Fibroblast of skin of scalp (primary cell): Measurements from ENCODE around the gene NFE2L3.

ENCODE experiments used
- DNase-seq: peaks from one replicate; pipeline ENCODE4 v3.0.0-alpha.2; 2013

Gene NFE2L3

DNA sequence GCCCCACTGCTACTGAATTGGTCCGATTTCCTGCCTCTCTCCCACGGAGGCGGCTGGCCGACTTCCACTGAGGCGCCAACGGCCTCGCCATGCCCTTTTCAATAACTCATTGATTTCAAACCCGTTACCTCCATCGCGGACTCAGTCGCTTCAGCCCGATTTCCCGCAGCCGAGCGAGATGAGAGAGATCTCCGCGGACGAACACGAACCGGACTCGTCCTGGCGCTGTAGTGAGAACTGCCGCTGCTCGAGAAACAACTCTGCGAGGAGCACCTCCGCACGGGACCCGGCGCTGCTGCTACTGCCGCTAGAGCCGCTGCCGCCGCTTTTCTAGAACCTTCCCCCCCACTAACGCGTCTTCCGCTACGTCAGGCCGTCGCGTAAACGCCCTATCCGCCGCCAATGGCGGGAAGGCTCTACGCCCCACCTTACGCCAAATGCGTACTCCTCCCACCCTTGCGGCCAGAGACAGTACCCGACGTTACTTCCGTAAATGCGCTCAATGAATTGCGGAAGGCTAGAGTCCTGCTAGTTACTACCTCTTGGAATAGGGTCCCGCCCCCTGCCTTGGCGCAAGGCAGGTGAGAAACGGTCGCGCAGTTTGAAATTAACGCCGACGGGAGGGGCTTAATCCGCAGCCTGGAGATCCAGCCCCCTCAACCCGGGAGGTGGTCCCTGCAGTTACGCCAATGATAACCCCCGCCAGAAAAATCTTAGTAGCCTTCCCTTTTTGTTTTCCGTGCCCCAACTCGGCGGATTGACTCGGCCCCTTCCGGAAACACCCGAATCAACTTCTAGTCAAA lies 48.6 kb downstream of the NFE2L3 start, which contains the start of gene HNRNPA2B1:
HNRNPA2B1 (minus strand) TSS at position 303 of the 803 bp plus-strand sequence; CDS start at position 134, 169 bp downstream.
- peak; percentile 98 for DNase-seq

DNA sequence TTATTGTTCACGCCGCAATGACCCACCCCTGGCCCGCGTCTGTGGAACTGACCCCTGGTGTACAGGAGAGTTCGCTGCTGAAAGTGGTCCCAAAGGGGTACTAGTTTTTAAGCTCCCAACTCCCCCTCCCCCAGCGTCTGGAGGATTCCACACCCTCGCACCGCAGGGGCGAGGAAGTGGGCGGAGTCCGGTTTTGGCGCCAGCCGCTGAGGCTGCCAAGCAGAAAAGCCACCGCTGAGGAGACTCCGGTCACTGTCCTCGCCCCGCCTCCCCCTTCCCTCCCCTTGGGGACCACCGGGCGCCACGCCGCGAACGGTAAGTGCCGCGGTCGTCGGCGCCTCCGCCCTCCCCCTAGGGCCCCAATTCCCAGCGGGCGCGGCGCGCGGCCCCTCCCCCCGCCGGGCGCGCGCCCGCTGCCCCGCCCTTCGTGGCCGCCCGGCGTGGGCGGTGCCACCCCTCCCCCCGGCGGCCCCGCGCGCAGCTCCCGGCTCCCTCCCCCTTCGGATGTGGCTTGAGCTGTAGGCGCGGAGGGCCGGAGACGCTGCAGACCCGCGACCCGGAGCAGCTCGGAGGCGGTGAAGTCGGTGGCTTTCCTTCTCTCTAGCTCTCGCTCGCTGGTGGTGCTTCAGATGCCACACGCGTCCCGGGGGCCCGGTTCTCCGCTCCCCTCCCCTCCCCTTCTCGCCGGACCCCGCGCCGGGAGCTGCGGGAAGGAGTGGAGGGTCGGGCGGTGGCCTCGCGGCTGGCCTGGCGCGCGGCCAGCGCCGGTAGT lies 49.4 kb downstream of the NFE2L3 start, which contains the start of gene CBX3:
CBX3 (plus strand) TSS at position 499 of the 772 bp plus-strand sequence. CDS start 1,254 bp downstream, outside the sequence.
- no peak for DNase-seq

DNA sequence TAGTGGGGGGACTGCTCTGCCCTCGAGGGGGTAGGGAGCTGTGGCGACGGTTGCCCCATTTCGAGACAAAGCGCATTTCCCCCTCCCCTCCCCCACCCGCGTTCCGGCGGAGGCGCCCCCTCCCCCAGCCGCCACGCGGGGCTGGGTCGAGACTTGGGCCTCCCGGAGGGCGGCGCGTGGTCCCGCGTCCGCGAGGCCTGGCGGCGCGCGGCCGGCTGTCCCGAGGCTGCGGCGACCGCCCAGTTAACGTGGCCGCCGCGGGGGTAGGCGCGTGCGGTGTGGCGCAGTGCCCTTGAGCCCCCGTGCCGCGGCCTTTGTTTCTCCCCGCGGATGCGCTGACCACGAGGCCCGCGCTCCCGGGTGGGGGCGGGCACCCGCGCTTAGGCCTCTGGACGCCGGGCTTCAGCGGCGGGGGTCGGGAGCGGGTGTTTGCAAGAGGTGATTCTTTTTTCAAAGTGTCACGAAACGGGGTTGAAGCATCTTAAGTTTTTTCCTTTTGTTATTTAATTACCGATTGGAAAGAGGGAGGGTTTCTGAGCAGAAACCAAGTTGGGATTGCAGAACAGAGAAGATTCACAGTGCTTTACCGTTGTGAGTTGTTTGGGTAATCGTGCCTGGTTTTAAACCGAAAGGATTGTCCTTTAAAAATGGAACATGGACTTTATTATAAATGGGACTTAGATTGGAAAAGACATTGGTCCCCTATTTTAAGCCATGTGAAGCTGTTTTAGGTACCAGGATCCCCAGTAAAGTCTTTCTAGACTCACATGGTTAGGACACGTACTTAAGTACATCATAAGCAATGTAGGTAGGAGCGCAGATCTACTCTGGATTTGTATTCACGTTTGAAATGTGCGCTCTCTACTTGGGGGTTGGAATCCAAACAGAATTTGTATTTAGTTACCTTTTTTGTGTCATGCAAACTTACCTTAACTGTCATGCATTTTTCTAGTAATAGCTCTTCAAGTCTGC lies 50.3 kb downstream of the NFE2L3 start:
- DNase-seq: peak; percentile 44

DNA sequence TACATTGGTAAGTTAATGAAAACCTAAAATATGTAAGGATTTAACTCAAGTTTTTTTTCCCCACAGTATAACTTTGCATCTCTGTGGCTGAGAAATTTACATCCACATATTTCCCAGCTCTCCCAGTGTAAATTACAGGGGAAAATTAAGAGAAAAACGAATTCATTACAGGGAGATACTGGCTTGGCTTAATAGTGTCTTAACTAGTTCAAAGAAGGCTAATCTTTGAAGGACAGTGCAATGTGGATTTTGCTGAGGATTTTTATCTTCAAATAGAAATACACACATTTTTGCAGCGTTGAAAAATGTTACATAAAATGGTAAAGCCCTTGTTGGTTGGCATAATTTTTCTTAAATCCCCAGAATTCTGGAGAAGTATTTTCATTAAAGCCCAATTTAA lies 51.0 kb downstream of the NFE2L3 start:
- no peak for DNase-seq

DNA sequence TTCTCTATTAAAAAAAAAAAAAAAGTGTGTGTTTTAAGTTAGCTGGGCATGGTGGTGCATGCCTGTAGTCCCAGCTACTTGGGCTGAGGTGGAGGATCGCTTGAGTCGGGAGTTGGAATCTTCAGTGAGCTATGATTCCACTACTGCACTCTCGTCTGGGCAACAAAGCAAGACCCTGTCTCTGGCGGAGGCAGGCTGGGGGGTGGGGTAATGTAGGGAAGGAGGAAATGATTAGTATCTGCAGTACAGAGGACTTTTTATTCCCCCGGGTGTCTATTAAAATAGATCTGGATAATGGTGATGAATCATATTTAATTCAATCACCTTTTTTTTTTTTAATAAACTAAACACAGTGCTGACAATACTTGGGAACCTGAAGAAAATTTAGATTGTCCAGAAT lies 56.0 kb downstream of the NFE2L3 start:
- DNase-seq: no peak

DNA sequence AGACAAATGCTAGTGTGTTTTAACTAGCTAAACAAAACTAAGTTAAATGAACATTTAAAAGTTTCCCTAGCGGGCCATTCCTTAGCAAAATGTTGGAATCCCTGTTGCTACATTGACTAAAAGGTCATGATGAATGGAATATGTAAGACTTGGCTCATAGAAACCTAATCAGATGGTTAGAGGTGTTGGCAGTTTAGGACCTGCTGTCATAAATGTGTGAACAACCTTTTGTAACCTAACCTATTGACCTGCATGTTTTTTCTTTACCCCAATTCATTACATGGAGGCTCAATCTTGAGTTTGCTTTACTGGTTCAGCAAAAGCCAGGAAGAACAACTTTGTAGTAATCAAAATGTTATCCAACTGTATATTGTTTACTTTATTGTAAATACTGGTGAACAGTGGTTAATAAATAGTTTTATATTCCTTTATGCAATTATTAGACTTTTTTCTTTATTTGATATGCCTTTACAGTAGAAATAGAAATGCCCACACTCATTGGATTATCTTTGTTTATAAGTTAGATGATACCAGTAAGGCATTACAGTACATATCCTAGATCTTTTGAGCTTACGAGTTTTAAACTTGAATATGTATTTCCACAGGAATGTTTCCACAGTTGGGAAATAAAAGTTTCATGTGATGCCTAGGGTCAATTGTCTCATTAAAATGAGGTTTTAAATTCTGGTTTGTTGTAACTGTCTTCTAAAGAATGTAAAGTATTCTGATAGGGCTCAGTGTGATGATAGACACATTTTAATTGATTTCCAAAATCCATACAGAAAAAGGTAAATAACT lies 61.1 kb downstream of the NFE2L3 start:
- DNase-seq: no peak

DNA sequence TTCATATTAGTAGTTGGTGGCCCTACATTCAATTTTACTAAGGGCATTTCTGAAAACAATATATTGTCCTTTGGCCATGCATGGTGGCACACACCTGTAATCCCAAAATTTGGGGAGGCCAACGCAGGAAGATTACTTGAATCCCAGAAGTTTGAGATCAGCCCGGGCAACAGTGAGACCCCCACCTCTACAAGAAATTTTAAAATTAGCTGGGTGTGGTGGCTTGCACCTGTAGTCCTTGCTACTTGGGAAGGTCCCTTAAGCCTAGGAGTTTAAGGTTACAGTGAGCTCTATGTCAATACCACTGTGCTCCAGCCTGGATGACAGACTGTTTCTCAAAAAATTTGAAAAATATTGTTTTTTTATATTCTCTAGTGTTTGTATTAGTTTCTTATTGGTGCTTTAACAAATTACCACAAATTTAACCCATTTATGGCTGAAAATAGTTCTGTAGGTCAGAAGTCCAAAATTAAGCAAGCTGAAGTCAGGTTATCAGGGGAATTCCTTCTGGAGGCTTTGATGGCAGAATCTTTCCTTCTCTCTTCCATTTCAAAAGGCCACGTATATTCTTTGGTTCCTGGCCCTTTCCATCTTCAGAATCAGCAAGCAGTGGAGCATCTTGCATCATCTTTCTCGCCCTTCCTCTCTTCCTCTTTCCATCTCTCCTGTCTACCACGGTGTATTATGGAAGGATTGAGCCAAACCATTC lies 62.0 kb downstream of the NFE2L3 start:
- no peak for DNase-seq

DNA sequence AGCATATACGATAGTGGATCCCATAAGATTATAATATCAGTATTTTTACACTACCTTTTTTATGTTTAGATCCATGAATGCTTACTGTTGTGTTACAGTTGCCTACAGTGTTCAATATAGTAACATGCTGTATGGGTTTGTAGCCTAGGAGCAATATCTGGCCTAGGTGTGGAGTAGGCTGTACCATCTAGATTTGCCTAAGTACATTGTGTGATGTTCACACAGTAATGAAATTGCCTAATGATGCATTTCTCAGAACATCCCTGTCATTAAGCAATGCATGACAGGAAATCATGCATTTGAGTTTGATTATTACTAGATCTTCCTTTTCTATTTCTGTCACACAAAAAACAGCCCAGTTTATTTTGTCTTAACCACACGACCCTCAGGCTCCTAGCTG lies 64.1 kb downstream of the NFE2L3 start:
- DNase-seq: no peak

DNA sequence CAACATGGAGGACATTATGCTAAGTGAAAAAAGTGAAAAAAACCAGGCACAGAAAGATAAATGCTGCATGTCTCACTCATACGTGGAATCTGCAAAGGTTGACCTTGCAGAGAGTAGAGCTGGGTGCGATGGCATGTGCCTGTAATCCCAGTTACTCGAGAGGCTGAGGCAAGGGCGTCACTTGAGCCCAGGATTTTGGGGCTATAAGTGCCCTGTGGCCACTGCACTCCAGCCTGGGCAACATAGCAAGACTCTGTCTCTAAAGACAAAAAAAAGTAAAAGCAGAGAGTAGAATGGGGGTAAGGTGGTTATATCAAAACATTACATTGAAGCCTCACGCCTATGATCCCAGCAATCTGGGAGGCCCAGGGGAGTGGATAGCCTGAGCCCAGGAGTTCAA lies 72.4 kb downstream of the NFE2L3 start:
- no peak for DNase-seq

DNA sequence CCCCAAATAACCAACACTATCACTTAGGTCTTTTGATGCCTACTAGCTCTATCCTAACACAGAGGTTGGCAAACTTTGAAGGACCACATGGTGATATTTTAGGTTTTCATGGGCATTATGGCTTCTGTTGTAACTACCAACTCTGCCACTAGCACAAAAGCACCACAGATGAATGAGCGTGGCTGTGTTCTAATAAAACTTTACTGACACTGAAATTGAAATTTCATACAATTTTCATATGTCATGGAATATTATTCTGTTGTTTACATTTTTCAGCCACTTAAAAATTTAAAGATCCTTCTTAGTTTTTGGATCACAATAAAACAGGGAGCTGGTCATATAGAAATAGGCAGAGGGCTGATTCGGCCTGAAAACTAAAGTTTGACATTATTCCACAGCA lies 76.0 kb downstream of the NFE2L3 start:
- no peak for DNase-seq

DNA sequence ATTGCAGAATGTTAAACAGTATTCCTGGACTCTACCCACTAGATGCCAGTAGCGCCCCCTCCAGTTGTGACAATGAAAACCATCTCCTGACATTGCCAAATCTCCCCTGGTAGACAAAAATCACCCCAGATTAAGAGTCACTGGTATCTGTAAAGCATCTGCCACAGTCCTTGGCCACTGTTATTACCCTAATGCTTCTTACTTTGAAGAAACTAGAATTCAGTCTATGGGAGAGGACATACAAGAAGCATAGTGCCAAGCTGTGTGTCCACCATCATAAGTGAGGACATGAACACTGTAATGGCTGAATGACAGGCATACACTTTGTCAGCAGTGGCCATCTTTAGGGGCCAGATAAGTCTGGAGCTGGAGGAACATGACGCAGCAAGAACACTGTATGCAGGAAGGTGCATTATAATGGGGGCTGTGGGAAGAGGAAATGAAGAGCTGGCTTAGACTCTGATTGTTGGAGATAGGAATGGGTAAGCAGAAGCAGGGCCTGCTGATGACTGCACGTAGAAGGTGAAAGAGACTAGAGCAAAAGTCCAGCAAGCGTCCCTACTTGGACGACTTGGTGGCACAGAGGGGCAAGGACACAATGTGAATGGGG lies 82.0 kb downstream of the NFE2L3 start:
- DNase-seq: no peak
